Keratinocyte (primary cell): Measurements from ENCODE around the gene CCR5AS.

Experiments
- DNase-seq: peaks from one replicate; pipeline ENCODE4 v3.0.0-alpha.2; 2011; ENCODE audit warnings: low read depth, missing footprints, low spot score
- FAIRE-seq: peaks from 2 replicates; lab custom pipeline; 2011; peaks lifted over from hg19 to GRCh38; lab: Jason Lieb, UNC
- H2AFZ ChIP-seq: 2 replicates; pipeline ENCODE4 v1.6.0; 2012; ENCODE audit warnings: low read length, control low read depth, inconsistent platforms; ENCODE audit not compliant: control insufficient read depth
- H3K27ac ChIP-seq: 2 replicates; pipeline ENCODE4 v1.5.1; 2011; ENCODE audit warnings: low read length; ENCODE audit not compliant: control insufficient read depth, insufficient read depth
- H3K27me3 ChIP-seq: 3 replicates; pipeline ENCODE4 v1.6.0; 2011; ENCODE audit warnings: low read length; ENCODE audit not compliant: control insufficient read depth, insufficient read depth; ENCODE audit errors: extremely low read depth
- H3K36me3 ChIP-seq, 2 experiments: 2 replicates in 1 of 2; 3 replicates in 1 of 2; pipeline ENCODE4 v1.5.1; 2011; ENCODE audit warnings: low read length in 2 of 2, mild to moderate bottlenecking in 1 of 2; ENCODE audit not compliant: control insufficient read depth in 2 of 2, insufficient read depth in 2 of 2; ENCODE audit errors: extremely low read depth in 1 of 2
- H3K4me1 ChIP-seq: 3 replicates; pipeline ENCODE4 v1.5.1; 2011; ENCODE audit warnings: low read length; ENCODE audit not compliant: control insufficient read depth, insufficient read depth; ENCODE audit errors: extremely low read depth
- H3K4me2 ChIP-seq: 3 replicates; pipeline ENCODE4 v1.6.0; 2011; ENCODE audit warnings: low read depth, low read length; ENCODE audit not compliant: control insufficient read depth, insufficient read depth; ENCODE audit errors: extremely low read depth
- H3K4me3 ChIP-seq, 3 experiments: fragments of 200-600 bp in 1 of 3; sonication (generic) in 1 of 3; 2 replicates in 2 of 3; 3 replicates in 1 of 3; pipeline ENCODE4 v1.5.1; 2011 to 2016; ENCODE audit warnings: low read length in 3 of 3, mild to moderate bottlenecking in 3 of 3, control low read depth in 2 of 3, inconsistent platforms in 1 of 3, low read depth in 1 of 3, mixed read lengths in 1 of 3, mixed run types in 1 of 3, moderate library complexity in 1 of 3; ENCODE audit not compliant: control insufficient read depth in 2 of 3, insufficient read depth in 2 of 3; ENCODE audit errors: extremely low read depth in 1 of 3
- H3K79me2 ChIP-seq: 2 replicates; pipeline ENCODE4 v1.6.0; 2012; ENCODE audit warnings: low read length; ENCODE audit not compliant: control insufficient read depth, insufficient read depth
- H3K9ac ChIP-seq: 3 replicates; pipeline ENCODE4 v1.6.0; 2011; ENCODE audit warnings: low read length; ENCODE audit not compliant: control insufficient read depth, insufficient read depth; ENCODE audit errors: extremely low read depth
- H3K9me1 ChIP-seq: 3 replicates; pipeline ENCODE4 v1.6.0; 2011; ENCODE audit warnings: low read length; ENCODE audit not compliant: control insufficient read depth, insufficient read depth; ENCODE audit errors: extremely low read depth
- H3K9me3 ChIP-seq: 2 replicates; pipeline ENCODE4 v1.5.1; 2012; ENCODE audit warnings: low read depth, low read length; ENCODE audit not compliant: control insufficient read depth
- H4K20me1 ChIP-seq: 3 replicates; pipeline ENCODE4 v1.6.0; 2011; ENCODE audit warnings: low read length; ENCODE audit not compliant: control insufficient read depth, insufficient read depth; ENCODE audit errors: extremely low read depth
- EZH2 ChIP-seq: IDR thresholded peaks from one replicate; pipeline ENCODE4 v1.6.1; 2012; ENCODE audit warnings: inconsistent platforms, mild to moderate bottlenecking, low read length, moderate library complexity
- dilution Hi-C: fragments of 300-500 bp; cut with MboI; formaldehyde crosslinking; loops from one replicate; pipeline ENCODE4 v1.7.0; 2020; ENCODE audit warnings: low sequenced_read_pairs; ENCODE audit not compliant: extremely low pct_ligation_motif_present
- TF ChIP-seq, protein P1 (sequence below), 3 experiments: IDR thresholded peaks in 1 of 3; conservative IDR thresholded peaks in 1 of 3; optimal IDR thresholded peaks in 1 of 3; 2 replicates in 2 of 3; 3 replicates in 1 of 3; pipeline versions ENCODE3 to v1.5.1; 2011; ENCODE audit warnings: low read length in 3 of 3, mild to moderate bottlenecking in 3 of 3, moderate library complexity in 2 of 3, control low read depth in 1 of 3, inconsistent platforms in 1 of 3; ENCODE audit not compliant: insufficient read depth in 2 of 3; ENCODE audit errors: extremely low read depth in 1 of 3

The CCR5AS gene

DNA sequence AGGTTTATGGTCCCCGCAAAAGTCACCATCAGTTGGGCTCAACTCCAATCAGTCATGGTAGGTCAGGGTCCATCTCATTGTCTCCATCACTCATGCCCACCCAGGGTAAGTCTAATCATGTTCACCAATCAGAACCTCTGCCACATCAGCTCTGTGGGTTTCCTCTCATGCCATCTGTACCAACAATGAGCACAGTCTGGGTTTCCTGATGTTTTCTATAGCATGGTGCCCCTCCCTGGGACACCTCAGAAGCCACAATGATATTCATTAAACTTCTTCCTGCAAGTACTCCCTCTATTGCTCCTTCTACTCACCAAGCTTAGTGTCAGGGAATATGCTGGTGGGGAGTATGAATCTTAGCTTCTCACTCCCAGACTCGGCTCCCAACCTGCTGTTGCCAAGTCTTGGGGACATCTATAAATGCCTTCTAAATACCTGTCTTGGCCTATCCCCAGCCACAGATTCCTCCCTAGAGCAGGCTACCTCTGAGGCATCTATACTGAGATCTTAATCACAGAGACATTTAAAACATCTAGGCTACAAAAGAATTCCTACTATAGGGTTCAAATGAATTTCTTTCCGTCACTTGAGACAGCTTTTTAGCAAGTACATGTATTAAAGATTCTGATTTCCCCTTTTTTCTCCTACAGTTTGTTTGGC is 57.9 kb downstream of the CCR5AS start:
- FAIRE-seq (no peak), DNase-seq (no peak)
- Histone ChIP-seq H3K27ac (no peak overlapping the region), H3K27me3 (peaks cover 12% of the 10 kb centered on the region), H3K4me3 (no peak overlapping the region), H3K9me1 (no peaks in the 10 kb centered on the region), H2AFZ (no peak overlapping the region), H3K4me2 (no peak overlapping the region), H3K9me3 (no peaks in the 10 kb centered on the region), H4K20me1 (no peaks in the 10 kb centered on the region), H3K4me1 (no peaks in the 10 kb centered on the region), H3K9ac (no peak overlapping the region), H3K79me2 (no peaks in the 10 kb centered on the region), H3K36me3 (no peaks in the 10 kb centered on the region)
- dilution Hi-C loops = no loop called here
- TF ChIP-seq, protein P1, sequence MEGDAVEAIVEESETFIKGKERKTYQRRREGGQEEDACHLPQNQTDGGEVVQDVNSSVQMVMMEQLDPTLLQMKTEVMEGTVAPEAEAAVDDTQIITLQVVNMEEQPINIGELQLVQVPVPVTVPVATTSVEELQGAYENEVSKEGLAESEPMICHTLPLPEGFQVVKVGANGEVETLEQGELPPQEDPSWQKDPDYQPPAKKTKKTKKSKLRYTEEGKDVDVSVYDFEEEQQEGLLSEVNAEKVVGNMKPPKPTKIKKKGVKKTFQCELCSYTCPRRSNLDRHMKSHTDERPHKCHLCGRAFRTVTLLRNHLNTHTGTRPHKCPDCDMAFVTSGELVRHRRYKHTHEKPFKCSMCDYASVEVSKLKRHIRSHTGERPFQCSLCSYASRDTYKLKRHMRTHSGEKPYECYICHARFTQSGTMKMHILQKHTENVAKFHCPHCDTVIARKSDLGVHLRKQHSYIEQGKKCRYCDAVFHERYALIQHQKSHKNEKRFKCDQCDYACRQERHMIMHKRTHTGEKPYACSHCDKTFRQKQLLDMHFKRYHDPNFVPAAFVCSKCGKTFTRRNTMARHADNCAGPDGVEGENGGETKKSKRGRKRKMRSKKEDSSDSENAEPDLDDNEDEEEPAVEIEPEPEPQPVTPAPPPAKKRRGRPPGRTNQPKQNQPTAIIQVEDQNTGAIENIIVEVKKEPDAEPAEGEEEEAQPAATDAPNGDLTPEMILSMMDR (optimal IDR thresholded peaks at IDR 0.05 in 1 of 3, IDR thresholded peaks at IDR 0.05 in 1 of 3, conservative IDR thresholded peaks at IDR 0.05 in 1 of 3; ENCODE audit: extremely low read depth in 1 of 3, insufficient read depth in 2 of 3, low read length in 3 of 3) = no peak
- TF ChIP-seq EZH2 = no peak

DNA sequence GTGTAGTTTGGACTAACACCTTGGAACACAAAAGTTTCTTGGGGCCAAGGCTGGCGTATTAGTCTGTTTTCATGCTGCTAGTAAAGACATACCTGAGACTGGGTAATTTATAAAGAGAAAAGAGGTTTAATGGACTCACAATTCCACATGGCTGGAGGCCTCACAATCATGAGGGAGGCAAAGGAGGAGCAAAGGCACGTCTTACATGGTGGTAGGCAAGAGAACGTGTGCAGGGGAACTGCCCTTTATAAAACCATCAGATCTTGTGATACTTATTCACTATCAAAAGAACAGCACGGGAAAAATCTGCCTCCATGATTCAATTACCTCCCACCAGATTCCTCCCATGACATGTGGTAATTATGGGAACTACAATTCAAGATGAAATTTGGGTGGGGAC is 62.4 kb downstream of the CCR5AS start:
- H3K4me2 ChIP-seq = no peak overlapping the region
- H3K9ac ChIP-seq = no peak overlapping the region
- no peaks in the 10 kb centered on the region for H3K9me1 ChIP-seq
- no peaks in the 10 kb centered on the region for H4K20me1 ChIP-seq
- dilution Hi-C loops = no loop called here
- DNase-seq = no peak
- no peak overlapping the region for H2AFZ ChIP-seq
- no peak for TF ChIP-seq EZH2
- TF ChIP-seq, protein P1 (optimal IDR thresholded peaks at IDR 0.05 in 1 of 3, IDR thresholded peaks at IDR 0.05 in 1 of 3, conservative IDR thresholded peaks at IDR 0.05 in 1 of 3; ENCODE audit: extremely low read depth in 1 of 3, insufficient read depth in 2 of 3, low read length in 3 of 3) = no peak
- H3K27me3 ChIP-seq = no peaks in the 10 kb centered on the region
- H3K4me3 ChIP-seq = no peak overlapping the region
- no peak overlapping the region for H3K27ac ChIP-seq
- no peak for FAIRE-seq
- no peaks in the 10 kb centered on the region for H3K9me3 ChIP-seq
- H3K36me3 ChIP-seq = no peaks in the 10 kb centered on the region
- no peaks in the 10 kb centered on the region for H3K79me2 ChIP-seq
- no peaks in the 10 kb centered on the region for H3K4me1 ChIP-seq
